GM18868 (cell line): ENCODE results near the gene USP36.

Experiments used
- ATAC-seq: cut with Tn5 transposase; IDR thresholded peaks from one replicate; pipeline ENCODE4 v1.9.1; 2021; ENCODE audit warnings: mild to moderate bottlenecking, moderate library complexity; ENCODE audit not compliant: unreplicated experiment

The USP36 gene

DNA sequence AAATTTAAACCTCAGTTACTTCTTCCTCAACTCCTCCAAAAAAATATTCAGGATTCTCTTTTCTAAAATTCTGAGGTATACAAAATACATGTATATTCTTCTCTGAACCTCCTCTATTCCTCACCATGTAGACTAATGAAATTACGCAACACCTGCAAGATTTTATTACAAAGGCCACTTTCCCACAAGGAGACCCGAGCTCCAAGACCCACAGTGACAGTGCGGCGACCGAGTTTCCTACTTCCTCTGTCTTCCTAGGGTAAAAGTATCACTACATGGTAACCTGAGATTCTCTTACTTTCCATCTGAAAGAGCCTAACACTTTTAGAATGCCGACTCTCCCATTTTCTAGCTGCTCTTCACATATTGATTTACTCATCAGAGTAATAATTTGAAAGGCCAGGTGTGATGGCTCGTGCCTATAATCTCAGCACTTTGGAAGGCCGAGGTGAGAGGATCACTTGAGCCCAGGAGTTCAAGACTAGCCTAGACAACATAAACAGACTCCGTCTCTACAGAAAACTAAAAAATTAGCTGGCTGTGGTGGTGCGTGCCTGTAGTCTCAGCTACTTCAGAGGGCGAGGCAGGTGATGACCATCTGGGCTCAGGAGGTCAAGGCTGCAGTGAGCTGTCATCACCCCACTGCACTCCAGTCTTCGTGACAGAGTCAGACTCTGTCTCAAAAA, 94.2 kb downstream of the USP36 start:
- ATAC-seq, result no peak
